ENCODE measurements around the gene EI24.

The EI24 gene

DNA sequence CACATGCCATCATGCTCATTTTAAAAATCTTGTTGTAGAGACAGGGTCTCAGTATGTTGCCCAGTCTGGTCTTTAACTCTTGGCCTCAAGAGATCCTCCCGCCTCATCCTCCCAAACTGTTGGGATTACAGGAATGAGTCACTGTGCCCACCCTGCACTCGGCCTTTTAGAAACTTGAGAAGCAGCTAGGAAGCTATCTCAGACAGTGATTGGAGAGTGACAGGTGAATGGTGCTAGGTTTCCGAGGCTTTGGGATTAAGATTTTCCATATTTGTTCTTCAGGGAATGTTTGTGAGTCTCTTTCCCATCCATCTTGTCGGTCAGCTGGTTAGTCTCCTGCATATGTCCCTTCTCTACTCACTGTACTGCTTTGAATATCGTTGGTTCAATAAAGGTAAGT lies 10.5 kb downstream of the EI24 start:
- DNase-seq (ENCODE audit: low read depth) = no peak

DNA sequence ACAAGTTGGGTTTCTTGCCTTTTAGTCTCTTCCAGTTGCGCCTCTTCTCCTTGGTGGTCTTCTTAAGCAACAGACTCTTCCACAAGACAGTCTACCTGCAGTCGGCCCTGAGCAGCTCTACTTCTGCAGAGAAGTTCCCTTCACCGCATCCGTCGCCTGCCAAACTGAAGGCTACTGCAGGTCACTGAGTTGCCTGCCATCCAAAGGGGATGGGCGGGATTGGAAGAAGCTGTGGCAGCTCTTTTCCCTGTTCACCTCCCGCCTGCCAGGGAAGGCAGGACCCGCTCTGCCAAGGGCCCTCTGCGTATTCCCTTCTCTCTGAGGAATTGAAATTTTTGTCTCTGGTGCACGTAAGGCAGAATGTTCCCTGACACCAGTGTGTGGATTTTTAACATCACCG lies 14.2 kb downstream of the EI24 start:
- DNase-seq (ENCODE audit: low read depth) = no peak

DNA sequence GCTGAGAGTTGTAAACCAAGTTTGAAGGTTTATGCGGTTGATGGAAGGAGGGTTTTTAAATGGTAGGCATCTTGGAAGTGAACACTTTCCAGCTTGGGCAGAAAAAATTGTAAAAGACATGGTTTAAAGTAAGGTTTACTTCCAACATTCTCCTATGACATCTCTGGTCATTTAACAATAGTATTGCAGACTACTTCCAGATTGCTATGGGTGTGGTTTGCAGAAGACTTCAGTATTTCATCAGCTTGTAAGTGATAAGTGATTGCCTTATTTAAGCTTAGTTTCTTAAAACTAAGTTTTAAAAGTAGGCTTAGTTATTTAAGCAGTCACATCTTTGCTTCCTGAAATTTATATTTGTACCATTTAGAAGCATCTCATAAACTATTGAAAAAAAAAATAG lies 16.2 kb downstream of the EI24 start:
- DNase-seq (ENCODE audit: low read depth) = no peak

DNA sequence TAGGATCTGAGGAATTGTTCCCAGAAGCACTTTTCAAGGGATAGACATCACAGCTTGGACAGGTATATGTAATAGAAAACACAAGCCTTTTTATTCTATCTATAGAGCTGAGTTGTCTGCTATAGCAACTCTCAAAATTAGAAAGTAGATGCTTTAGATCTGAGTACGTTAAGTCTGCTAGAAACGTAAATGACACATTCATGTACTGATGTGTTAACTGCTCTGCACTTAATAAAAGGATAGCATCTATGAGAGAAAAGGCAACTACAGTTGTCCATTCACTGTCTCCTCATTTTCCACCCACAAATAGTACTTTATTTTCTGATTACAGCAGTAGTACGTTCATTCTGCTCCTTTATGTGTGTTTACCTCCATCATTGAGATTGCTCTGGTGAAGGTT lies 17.3 kb downstream of the EI24 start:
- DNase-seq (ENCODE audit: low read depth) = no peak

DNA sequence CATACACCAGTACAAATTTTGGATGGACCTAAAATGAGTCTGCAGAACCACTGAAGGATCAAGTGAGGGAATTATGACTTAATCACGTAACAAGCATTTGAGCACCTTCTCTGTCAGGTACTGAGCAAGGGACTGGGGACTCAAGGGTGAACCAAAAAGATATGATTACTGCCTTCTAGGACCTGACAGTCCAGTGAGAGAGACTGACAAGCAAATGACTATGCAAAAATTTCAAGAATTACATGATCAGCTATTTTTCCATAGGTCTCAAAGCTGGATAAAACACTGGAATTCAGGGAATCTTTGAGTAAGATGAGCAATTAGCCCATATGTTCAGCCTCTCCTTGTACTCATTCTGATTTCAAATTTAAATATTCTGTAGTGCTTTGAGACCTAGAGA lies 18.2 kb downstream of the EI24 start:
- no peak for DNase-seq (ENCODE audit: low read depth)

DNA sequence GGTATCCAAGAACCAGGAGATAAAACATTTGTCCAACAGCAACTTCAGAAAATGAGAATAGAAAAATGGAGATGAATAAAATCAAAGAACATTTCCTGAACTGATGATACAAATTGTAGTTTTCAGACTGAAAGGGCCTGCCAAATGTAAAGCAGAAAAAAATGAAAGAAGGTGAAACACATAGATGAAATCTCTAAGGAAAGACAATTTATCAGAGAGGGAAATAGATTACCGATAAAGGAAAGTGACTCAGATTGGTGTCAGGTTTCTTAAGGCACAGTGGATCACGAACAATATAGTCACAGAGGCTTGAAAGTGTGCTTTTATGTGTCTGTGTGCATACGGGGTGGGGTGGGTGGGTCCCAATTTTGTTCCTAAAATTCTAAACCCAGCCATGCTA lies 19.2 kb downstream of the EI24 start:
- no peak for DNase-seq (ENCODE audit: low read depth)

DNA sequence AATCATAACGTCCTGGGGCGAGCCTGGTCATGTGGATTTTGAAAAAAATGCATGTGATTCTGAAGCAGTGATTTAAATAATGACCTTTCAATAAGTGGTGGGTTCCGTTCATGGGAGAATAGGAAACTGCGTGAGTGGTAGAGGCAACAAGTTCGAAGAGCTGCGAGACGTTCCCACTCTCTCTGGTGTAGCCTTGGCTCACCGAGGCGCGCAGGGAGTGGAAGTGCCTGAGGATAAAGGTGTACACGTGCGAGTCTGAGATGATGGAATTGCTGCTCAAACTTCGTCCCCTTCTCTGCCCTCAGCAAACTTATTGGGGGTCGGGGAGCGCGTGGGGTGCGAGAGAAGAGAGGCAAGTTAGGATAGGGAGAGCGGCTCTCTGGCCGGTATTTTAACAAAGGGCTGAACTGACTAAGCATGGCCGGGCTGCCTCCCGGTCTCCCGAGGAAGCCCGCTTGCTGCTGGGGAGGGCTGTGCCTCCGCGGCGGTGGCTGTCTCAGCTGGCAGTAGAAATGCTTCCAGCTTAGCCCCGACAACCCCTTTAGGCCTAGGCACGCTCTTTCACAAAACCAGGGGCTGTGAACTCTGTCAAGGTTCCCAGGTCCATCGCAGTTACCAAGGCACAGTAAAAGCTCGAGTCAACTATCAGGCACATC lies 22.5 kb downstream of the EI24 start:
- DNase-seq (ENCODE audit: low read depth) = peak; percentile 9

DNA sequence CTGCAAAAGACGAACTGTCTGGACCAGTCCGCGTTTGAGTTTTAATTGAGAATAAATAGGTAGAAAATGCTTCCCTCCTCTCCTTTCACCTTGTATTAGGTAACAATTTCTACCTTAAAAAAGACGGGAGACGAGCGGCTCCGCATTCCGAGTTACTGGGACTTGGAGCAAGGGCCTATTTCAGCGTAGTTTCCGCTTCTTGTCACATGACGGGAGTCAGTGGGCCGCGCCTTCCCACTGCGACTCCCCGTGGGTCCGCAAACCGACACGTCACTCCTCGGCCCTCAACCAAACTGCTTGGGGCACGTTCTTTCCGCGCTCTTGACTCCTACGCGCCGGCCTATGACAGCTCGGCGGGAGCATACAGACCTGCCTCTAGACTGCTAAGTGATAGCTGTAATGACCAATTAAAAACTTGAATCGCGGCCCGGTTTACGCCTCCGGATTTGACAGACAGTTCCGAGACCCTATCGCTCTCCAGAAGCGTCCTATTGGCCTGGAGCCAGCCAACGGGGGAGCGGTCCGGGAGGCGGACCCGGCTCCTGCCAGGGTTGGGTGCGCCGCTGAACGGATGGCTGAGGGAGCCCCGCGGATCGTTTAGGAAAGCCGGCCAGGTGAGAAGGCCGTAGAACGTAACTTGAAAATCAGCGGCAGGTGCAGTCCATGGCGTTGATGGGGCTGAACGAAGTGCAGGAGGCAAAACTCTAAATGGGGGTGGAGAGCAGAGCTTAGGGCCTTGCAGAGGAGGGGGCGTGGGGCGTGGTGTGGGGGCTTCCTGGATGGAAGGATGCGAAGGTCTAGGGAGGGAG lies 23.2 kb downstream of the EI24 start, which contains the start of gene STT3A:
Gene STT3A, plus strand, starts transcription at position 548 of the 809 bp plus-strand sequence. CDS start 3,064 bp downstream, outside the sequence.
- DNase-seq (ENCODE audit: low read depth) = peak; percentile 96

DNA sequence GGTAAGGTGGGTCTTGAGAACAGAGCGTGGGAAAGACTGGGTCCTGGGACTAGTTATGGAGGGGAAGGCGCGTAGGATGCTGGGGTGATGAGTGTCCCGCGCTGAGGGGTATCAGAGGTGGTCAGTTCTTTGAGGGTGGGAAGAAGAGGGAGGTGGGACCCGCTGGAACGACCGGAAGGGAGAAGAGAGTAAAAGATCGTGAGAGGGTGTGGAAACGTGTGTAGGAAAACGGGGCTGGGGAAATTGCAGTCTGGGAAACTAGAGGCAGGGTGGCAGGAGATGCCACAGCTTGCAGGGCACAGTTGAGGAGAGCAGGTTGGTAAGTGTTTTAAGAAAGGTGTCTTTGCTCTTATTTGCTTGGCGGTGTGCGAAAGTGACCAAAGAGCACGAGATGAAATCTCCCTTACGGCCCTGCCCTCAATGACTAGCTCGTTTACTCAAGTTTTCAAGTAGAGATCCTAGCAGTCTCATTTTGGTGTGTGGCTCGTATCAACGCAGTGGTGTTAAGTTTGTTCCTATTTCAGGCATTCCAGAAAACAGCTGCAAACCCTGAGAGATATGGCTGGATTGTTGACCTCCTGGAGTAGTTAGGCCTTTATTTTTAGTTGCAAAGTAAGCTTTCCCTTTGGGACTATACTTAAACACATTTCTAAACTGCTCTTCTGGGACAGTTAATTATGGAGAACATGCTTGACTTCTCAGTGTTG lies 24.0 kb downstream of the EI24 start:
- DNase-seq (ENCODE audit: low read depth) = no peak

DNA sequence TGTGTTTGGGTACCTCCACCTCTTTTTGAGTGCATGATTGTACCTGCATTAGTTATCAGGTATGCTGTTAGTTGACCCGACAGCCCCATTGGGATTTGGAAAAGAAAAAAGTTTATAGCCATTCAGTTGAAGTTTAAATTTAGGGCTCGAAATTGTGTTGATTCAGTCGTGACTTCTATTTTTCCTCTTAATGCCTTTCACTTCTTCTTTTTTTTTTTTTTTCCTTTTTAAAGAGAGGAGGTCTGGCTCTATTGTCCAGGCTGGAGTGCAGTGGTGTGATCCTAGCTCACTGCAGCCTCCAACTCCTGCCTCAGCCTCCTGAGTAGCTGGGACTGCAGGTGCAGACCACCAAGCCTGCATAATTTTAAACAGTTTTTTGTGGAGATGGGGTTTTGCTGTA lies 25.7 kb downstream of the EI24 start:
- no peak for DNase-seq (ENCODE audit: low read depth)

DNA sequence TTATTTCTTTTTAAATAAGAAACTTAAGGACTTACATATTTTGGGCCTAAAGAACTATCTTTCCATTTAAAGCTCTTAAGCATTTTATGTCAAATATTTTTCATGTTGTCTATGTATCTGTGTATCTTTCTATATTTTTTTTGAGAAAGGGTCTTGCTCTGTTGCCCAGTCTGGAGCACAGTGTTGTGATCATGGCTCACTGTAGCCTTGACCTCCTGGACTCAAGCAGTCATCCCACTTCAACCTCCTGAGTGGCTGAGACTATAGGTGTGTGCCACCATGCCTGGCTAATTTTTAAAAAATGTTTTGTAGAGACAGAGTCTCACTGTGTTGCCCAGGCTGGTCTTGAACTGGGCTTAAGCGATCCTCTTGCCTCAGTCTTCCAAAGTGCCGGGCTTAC lies 31.4 kb downstream of the EI24 start:
- no peak for DNase-seq (ENCODE audit: low read depth)

DNA sequence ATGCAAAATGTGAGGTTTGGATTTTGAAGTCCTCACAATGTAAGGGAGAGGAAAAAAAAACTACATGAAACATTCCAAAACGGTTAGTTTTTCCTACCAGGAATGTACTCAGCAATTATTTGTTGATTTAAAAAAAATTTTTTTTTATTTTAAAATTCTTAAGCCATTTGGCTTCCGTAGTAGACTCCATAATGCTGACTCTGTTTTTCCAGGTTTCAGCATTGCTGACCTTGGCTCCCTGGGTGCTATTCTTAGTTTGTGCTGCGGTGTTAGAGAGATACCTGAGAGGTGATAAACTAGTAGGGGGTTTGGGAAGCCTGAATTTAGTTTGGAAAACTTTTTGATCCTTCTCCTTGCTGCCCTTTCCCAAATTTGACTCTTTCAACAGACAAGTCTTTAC lies 33.9 kb downstream of the EI24 start:
- DNase-seq (ENCODE audit: low read depth) = no peak

DNA sequence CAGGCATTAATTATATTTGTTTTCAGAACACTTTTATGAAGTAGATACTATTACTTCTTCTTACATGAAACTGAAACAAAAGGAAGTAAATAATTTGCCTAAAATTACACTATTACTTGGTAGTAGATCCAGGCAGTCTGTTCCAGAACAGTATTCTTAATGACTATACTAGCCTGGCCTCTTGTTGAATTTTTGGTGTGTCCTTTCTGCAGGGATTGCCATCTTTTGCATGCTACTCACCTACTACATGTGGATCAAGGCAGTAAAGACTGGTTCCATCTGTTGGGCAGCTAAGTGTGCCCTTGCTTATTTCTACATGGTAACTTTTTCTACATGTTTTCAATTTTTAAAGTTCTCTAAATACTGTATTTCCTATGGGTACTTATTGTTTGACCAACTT lies 36.1 kb downstream of the EI24 start:
- no peak for DNase-seq (ENCODE audit: low read depth)

DNA sequence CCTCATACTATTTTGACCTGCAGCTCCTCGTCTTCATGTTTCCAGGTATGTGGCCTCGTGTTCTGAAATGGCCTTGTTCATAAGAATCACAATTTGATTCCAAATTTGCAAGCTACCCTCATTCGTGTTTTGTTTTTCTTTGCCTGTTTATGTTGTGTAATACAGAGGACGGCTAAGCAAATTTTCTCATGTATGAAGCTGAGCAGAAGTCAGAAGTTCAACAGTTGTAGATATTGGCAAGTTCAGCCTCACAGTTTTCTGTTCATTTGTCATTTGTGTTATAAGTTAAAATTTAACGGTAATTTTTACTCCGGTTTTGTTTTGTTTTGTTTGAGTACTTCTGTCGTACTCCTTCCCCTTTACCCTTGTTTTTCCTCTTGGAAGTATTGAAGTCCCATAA lies 40.3 kb downstream of the EI24 start:
- no peak for DNase-seq (ENCODE audit: low read depth)

DNA sequence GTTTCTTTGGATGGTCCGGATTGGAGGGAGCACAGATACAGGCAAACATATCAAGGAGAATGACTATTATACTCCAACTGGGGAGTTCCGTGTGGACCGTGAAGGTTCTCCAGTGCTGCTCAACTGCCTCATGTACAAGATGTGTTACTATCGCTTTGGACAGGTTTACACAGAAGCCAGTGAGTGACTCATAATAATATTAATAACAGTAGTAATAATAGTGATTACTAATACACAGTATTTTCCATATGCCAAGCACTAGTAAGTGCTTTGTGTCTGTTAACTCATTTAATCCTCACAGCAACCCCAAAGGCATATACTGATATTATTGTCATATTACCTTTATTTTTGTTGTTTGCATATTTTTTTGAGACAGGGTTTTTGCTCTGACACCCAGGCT lies 49.1 kb downstream of the EI24 start:
- no peak for DNase-seq (ENCODE audit: low read depth)

DNA sequence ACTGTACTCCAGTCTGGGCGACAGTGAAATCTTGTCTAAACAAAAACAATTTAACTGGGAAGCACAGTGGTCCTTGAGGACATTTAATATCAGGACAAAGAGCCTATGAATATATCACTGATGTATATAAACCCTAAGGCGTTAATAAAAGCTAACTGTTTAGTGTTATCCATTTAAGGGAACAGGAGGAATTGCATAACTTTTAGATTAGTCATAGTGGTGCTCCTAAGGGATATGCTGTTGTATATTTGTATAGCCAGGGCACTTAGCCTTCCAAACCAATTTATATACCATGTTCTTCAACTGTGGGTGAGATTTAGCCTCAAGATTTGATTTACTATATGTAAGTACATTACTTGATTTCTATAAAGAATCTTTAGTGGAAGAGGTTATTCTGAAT lies 52.7 kb downstream of the EI24 start:
- no peak for DNase-seq (ENCODE audit: low read depth)

DNA sequence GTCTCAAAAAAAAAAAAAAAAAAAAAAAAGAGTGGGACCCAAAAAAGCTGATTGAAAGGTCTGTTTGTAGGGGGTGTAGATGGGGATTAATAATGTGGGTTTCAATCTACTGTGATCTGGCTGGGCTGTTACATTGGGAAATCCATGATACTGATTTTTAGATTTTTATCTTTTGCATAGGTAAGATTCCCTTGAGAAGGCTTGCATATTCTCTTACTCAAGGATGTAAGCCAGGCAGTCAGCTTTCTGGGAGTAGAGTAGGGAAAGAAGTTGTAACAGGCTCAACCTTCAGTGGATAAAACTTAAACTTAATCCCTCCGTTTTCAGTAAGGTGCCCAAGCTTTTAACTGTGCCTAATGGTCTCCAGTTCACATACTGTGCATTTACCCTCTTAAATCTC lies 53.8 kb downstream of the EI24 start:
- no peak for DNase-seq (ENCODE audit: low read depth)

DNA sequence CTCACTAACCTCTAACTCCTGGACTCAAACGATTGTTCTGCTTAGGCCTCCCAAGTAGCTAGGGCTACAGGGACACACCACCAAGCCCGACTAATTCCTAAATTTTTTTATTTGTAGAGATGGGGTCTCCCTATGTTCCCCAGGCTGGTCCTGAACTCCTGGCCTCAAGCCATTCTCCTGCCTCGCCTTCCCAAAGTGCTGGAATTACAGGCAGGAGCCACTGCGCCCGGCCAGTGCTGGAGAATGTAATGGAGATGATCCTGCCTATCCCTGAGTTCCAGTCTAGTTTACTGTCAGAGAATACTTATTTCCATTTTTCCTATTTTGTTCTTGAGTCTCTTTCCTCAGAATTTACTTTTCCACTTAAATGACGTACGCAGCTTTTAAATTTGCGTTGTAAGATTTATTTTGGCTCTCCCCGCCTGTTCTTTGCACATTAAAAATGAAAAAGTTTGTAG lies 55.5 kb downstream of the EI24 start, which contains the start of gene CHEK1:
Gene CHEK1, plus strand, starts transcription at position 408 of the 458 bp plus-strand sequence. CDS start 1,606 bp downstream, outside the sequence.
- DNase-seq (ENCODE audit: low read depth) = no peak

DNA sequence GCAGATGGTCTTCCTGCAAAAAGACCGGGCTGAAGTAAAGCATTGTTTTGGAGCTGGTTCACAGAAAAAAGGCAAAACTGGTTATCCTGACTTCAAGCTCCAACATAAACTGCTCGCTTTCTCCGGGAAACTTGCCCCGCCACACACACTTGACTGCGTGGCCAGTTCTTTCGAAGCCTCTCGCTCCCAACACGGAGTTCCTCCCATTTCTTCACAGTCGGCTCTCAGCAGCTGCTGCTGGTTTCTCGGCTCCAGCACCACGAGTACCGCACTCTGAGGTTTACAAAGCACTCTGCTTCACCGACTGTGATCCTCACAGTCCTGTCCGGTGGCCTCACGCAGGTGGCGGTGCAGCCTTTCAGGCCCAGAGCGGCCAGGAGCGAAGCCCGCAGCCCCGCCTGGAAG lies 56.0 kb downstream of the EI24 start:
- DNase-seq (ENCODE audit: low read depth) = no peak

DNA sequence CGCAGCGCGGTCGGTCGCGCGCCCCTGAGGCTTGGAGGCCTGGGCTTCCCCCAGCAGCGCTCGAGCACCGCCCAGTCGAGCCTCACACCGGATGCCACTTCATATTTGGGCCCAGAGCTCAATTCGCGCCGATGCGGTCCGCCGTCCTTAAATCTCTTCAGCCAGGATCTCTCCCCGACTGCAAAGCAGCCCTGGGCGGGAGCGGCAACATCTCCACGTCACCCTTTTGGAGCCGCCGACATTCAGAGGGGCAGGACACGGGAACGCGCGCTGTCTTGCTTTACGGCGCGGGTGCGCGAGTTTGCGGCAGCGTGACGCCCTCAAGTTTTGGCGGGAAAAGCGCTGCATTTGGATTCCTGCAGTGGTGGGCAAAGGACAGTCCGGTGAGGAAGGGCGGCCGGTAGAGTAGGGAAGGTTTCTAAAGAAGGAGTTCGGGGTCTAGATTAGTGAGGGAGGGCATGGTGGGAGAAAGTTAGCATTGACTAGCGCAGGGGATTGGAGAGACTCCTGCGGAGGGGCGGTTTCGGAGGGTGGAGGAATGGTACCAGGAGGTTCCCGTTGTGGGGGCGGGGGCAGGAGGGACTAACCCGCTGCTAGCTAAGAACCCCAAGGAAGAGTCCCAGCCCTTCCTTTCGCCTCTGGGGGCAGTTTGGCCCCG lies 56.5 kb downstream of the EI24 start:
- peak; percentile 72 for DNase-seq (ENCODE audit: low read depth)

DNA sequence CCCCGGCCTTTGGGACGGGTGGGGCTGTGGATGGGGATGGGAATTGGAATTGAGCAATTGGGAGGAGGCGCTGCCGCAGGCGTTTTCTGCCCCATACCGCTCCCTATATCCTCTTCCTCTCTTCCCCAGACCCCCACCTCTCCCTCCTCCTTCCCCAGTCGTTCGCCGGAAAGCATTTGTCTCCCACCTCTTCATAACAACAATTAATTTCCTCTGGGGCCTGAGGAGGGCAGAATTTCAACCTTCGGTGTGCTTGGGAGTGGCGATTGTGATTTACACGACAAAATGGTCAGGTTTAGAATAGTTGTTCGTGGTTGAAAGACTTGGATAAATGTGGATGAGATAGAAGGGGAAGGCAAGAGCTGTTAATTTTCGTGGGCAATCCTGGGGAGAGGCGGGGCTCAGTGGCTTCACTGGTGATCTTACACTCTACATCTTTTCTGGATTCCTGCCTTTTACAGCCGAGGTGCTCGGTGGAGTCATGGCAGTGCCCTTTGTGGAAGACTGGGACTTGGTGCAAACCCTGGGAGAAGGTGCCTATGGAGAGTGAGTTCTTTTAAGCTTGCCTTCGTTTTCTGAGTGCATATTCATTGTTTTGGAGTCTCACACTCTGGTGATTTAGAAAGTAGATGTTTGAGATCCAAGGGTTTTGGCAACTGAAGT lies 57.1 kb downstream of the EI24 start:
- no peak for DNase-seq (ENCODE audit: low read depth)
